HEK293 (cell line): ENCODE data around the gene SLC1A2.

ENCODE experiments used
- CTCF ChIA-PET: fragments of 350-600 bp; formaldehyde crosslinking; extraction: SDS; loops from one replicate; lab custom pipeline; 2021; ENCODE audit warnings: antibody characterized with exemption; lab: Yijun Ruan, JAX
- POLR2A ChIA-PET: fragments of 300-600 bp; formaldehyde crosslinking; extraction: SDS; loops from one replicate; lab custom pipeline; 2020; ENCODE audit warnings: antibody characterized with exemption, inconsistent platforms; lab: Yijun Ruan, JAX
- H3K27ac ChIP-seq: fragments of 200-500 bp; sonication (Bioruptor generic); 2 replicates; pipeline ENCODE4 v1.5.1; 2014; ENCODE audit warnings: low read depth, low read length, control low read depth, inconsistent platforms; ENCODE audit errors: extremely low read depth
- H3K36me3 ChIP-seq, 2 experiments: fragments of 200-500 bp in 1 of 2; sonication (Bioruptor generic) in 1 of 2; 1 replicate in 1 of 2; 2 replicates in 1 of 2; pipeline ENCODE4 v1.5.1; 2014 to 2017; ENCODE audit warnings: inconsistent platforms in 2 of 2, low read length in 2 of 2; ENCODE audit not compliant: control insufficient read depth in 2 of 2, insufficient read depth in 1 of 2
- H3K4me1 ChIP-seq: fragments of 200-500 bp; sonication (Bioruptor generic); 2 replicates; pipeline ENCODE4 v1.5.1; 2014; ENCODE audit warnings: mild to moderate bottlenecking, low read length, inconsistent platforms; ENCODE audit not compliant: control insufficient read depth, insufficient read depth
- H3K4me3 ChIP-seq: 2 replicates; pipeline ENCODE4 v1.5.1; 2011; ENCODE audit warnings: low read depth, mild to moderate bottlenecking, control low read depth, low read length, moderate library complexity
- H3K9me3 ChIP-seq: fragments of 200-500 bp; sonication (Bioruptor generic); 2 replicates; pipeline ENCODE4 v1.5.1; 2014; ENCODE audit warnings: low read depth, low read length, inconsistent platforms; ENCODE audit not compliant: control insufficient read depth, insufficient read depth
- OVOL3 ChIP-seq: fragments of 450-650 bp; formaldehyde crosslinking; IDR thresholded peaks from 2 replicates; pipeline ENCODE4 v1.5.1; 2016; ENCODE audit warnings: missing biosample characterization, missing genetic modification characterization
- SCRT2 ChIP-seq: fragments of 450-650 bp; formaldehyde crosslinking; IDR thresholded peaks from 2 replicates; pipeline ENCODE4 v1.5.1; 2016; ENCODE audit warnings: missing biosample characterization, missing genetic modification characterization
- TRIM28 ChIP-seq: IDR thresholded peaks from 2 replicates; pipeline ENCODE4 v1.6.1; 2011; ENCODE audit warnings: low read length, control low read depth, borderline replicate concordance
- YY2 ChIP-seq: fragments of 450-650 bp; formaldehyde crosslinking; IDR thresholded peaks from 2 replicates; pipeline ENCODE4 v1.5.1; 2016; ENCODE audit warnings: missing biosample characterization, missing genetic modification characterization
- ZBTB21 ChIP-seq: fragments of 450-650 bp; formaldehyde crosslinking; IDR thresholded peaks from 2 replicates; pipeline ENCODE4 v1.5.1; 2017; ENCODE audit warnings: missing biosample characterization, missing genetic modification characterization
- ZBTB7A ChIP-seq: fragments of 450-650 bp; formaldehyde crosslinking; IDR thresholded peaks from 2 replicates; pipeline ENCODE4 v1.5.1; 2016; ENCODE audit warnings: low read depth, missing biosample characterization, missing genetic modification characterization
- ZNF10 ChIP-seq: fragments of 450-650 bp; formaldehyde crosslinking; IDR thresholded peaks from 2 replicates; pipeline ENCODE4 v1.5.1; 2017; ENCODE audit warnings: missing biosample characterization, missing genetic modification characterization
- ZNF133 ChIP-seq: fragments of 450-650 bp; formaldehyde crosslinking; IDR thresholded peaks from 2 replicates; pipeline ENCODE4 v1.5.1; 2016; ENCODE audit warnings: missing biosample characterization, missing genetic modification characterization
- ZNF138 ChIP-seq: fragments of 450-650 bp; formaldehyde crosslinking; IDR thresholded peaks from 2 replicates; pipeline ENCODE4 v1.5.1; 2016; ENCODE audit warnings: missing biosample characterization, missing genetic modification characterization, borderline replicate concordance
- ZNF239 ChIP-seq: fragments of 450-650 bp; formaldehyde crosslinking; IDR thresholded peaks from 2 replicates; pipeline ENCODE4 v1.5.1; 2016; ENCODE audit warnings: missing biosample characterization, missing genetic modification characterization
- ZNF266 ChIP-seq: fragments of 450-650 bp; formaldehyde crosslinking; IDR thresholded peaks from 2 replicates; pipeline ENCODE4 v1.5.1; 2016; ENCODE audit warnings: missing biosample characterization, missing genetic modification characterization, low read depth
- ZNF274 ChIP-seq, 2 experiments: fragments of 200-500 bp in 1 of 2; fragments of 450-650 bp in 1 of 2; sonication (Bioruptor generic) in 1 of 2; formaldehyde crosslinking in 1 of 2; IDR thresholded peaks; 2 replicates each; pipeline versions ENCODE4 v1.5.1 to v1.6.1; 2014 to 2016; ENCODE audit warnings: borderline replicate concordance in 1 of 2, inconsistent platforms in 1 of 2, low read length in 1 of 2, missing biosample characterization in 1 of 2, missing genetic modification characterization in 1 of 2
- ZNF311 ChIP-seq: fragments of 450-650 bp; formaldehyde crosslinking; IDR thresholded peaks from 2 replicates; pipeline ENCODE4 v1.5.1; 2017; ENCODE audit warnings: missing biosample characterization, missing genetic modification characterization, borderline replicate concordance
- ZNF341 ChIP-seq: fragments of 450-650 bp; formaldehyde crosslinking; IDR thresholded peaks from 2 replicates; pipeline ENCODE4; 2016; ENCODE audit warnings: low read depth, missing biosample characterization, missing genetic modification characterization
- ZNF350 ChIP-seq: fragments of 450-650 bp; formaldehyde crosslinking; IDR thresholded peaks from 2 replicates; pipeline ENCODE4 v1.5.0; 2017; ENCODE audit warnings: missing biosample characterization, mild to moderate bottlenecking, missing genetic modification characterization
- ZNF549 ChIP-seq: fragments of 450-650 bp; IDR thresholded peaks from 2 replicates; pipeline ENCODE4 v1.5.1; 2018; ENCODE audit warnings: missing biosample characterization, missing genetic modification characterization, mild to moderate bottlenecking, inconsistent platforms, moderate library complexity
- ZNF596 ChIP-seq: fragments of 450-650 bp; IDR thresholded peaks from 2 replicates; pipeline ENCODE4 v1.5.0; 2018; ENCODE audit warnings: missing biosample characterization, mild to moderate bottlenecking, missing genetic modification characterization, moderate library complexity
- ZNF624 ChIP-seq: fragments of 450-650 bp; formaldehyde crosslinking; IDR thresholded peaks from 2 replicates; pipeline ENCODE4 v1.5.1; 2017; ENCODE audit warnings: missing biosample characterization, missing genetic modification characterization
- ZNF791 ChIP-seq: fragments of 450-650 bp; formaldehyde crosslinking; IDR thresholded peaks from 2 replicates; pipeline ENCODE4 v1.5.1; 2016; ENCODE audit warnings: missing biosample characterization, missing genetic modification characterization
- TF ChIP-seq, protein P1 (sequence below): fragments of 450-650 bp; formaldehyde crosslinking; IDR thresholded peaks from 2 replicates; pipeline ENCODE4 v1.5.1; 2016; ENCODE audit warnings: missing biosample characterization, missing genetic modification characterization
- TF ChIP-seq, protein P2 (sequence below): fragments of 450-650 bp; formaldehyde crosslinking; IDR thresholded peaks from 2 replicates; pipeline ENCODE4 v1.5.1; 2016; ENCODE audit warnings: missing biosample characterization, missing genetic modification characterization
- TF ChIP-seq, protein P3 (sequence below): fragments of 450-650 bp; formaldehyde crosslinking; IDR thresholded peaks from 2 replicates; pipeline ENCODE4 v1.5.1; 2016; ENCODE audit warnings: missing biosample characterization, missing genetic modification characterization, low read depth

SLC1A2 gene

DNA sequence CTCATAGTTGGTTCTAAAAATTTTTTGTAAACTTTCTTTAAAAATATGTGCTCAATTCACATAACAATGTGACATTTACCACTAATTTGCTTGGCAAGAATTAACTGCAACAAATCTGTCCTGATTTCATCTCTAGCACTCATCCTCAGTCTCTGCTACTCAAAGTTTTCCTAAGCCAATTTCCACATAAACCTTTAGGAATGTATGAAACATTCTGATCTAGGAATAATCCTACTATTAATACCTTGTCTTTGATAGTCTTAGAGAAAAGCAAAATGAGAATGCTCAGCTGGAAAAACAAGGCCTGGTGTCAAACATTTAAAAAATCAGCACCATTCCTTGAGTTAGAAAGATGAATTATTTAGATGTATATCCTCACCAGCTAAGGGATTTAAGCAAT, 166.1 kb downstream of the SLC1A2 start (continued):
- TF ChIP-seq ZNF341 = no peak
- no peak for TF ChIP-seq ZNF10
- TF ChIP-seq ZNF791 (tag by site-specific recombination) = no peak
- TF ChIP-seq, protein P1, sequence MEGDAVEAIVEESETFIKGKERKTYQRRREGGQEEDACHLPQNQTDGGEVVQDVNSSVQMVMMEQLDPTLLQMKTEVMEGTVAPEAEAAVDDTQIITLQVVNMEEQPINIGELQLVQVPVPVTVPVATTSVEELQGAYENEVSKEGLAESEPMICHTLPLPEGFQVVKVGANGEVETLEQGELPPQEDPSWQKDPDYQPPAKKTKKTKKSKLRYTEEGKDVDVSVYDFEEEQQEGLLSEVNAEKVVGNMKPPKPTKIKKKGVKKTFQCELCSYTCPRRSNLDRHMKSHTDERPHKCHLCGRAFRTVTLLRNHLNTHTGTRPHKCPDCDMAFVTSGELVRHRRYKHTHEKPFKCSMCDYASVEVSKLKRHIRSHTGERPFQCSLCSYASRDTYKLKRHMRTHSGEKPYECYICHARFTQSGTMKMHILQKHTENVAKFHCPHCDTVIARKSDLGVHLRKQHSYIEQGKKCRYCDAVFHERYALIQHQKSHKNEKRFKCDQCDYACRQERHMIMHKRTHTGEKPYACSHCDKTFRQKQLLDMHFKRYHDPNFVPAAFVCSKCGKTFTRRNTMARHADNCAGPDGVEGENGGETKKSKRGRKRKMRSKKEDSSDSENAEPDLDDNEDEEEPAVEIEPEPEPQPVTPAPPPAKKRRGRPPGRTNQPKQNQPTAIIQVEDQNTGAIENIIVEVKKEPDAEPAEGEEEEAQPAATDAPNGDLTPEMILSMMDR = no peak
- no peak for TF ChIP-seq ZNF239 (tag by site-specific recombination)
- TF ChIP-seq ZNF266 = no peak

DNA sequence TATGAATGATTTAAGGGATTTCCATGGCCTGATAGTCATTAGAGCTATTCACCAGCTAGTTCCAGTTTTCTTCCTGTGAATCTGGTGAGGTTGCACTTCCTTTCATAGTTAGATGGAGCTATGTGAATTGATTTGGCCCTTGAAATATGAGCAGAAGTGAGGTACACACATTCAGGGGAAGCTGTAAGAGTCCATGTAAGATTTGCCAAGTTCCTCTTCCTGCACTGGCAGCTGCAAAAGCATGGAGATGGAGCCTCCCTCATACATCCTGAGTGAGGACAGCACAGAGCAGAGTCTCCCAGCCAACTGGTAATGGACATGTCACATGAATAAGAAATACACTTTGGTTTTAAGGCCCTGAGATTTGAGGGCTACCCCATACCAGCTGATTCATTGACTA, 168.7 kb downstream of the SLC1A2 start:
- Histone ChIP-seq H3K27ac (no peak overlapping the region), H3K36me3 (no peaks in the 10 kb centered on the region), H3K4me3 (no peak overlapping the region), H3K4me1 (no peaks in the 10 kb centered on the region), H3K9me3 (no peaks in the 10 kb centered on the region)
- CTCF ChIA-PET = interaction anchor here (0.6 to 1.0 kb wide), 2 partner anchors 55 to 324 kb away, joined by 3 to 4 read pairs; no protein-coding TSS in a partner anchor
- POLR2A ChIA-PET = no interaction called here
- TF ChIP-seq ZNF274 (IDR thresholded peaks at IDR 0.05; ENCODE audit: low read length) = no peak
- no peak for TF ChIP-seq ZNF274 (tag by site-specific recombination; IDR thresholded peaks at IDR 0.05; ENCODE audit: borderline replicate concordance)
- TF ChIP-seq ZBTB7A = no peak
- no peak for TF ChIP-seq ZNF596
- no peak for TF ChIP-seq ZNF624 (tag by site-specific recombination)
- TF ChIP-seq, protein P2, sequence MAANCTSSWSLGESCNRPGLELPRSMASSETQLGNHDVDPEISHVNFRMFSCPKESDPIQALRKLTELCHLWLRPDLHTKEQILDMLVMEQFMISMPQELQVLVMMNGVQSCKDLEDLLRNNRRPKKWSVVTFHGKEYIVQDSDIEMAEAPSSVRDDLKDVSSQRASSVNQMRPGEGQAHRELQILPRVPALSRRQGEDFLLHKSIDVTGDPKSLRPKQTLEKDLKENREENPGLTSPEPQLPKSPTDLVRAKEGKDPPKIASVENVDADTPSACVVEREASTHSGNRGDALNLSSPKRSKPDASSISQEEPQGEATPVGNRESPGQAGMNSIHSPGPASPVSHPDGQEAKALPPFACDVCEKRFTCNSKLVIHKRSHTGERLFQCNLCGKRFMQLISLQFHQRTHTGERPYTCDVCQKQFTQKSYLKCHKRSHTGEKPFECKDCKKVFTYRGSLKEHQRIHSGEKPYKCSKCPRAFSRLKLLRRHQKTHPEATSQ = no peak
- TF ChIP-seq ZNF549 = no peak
- no peak for TF ChIP-seq SCRT2 (tag by site-specific recombination)
- TF ChIP-seq ZNF311 (tag by site-specific recombination) = no peak
- no peak for TF ChIP-seq ZNF350 (tag by site-specific recombination)
- TF ChIP-seq ZBTB21 (tag by site-specific recombination) = no peak
- TF ChIP-seq, protein P3, sequence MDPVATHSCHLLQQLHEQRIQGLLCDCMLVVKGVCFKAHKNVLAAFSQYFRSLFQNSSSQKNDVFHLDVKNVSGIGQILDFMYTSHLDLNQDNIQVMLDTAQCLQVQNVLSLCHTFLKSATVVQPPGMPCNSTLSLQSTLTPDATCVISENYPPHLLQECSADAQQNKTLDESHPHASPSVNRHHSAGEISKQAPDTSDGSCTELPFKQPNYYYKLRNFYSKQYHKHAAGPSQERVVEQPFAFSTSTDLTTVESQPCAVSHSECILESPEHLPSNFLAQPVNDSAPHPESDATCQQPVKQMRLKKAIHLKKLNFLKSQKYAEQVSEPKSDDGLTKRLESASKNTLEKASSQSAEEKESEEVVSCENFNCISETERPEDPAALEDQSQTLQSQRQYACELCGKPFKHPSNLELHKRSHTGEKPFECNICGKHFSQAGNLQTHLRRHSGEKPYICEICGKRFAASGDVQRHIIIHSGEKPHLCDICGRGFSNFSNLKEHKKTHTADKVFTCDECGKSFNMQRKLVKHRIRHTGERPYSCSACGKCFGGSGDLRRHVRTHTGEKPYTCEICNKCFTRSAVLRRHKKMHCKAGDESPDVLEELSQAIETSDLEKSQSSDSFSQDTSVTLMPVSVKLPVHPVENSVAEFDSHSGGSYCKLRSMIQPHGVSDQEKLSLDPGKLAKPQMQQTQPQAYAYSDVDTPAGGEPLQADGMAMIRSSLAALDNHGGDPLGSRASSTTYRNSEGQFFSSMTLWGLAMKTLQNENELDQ (tag by site-specific recombination) = no peak
- TF ChIP-seq OVOL3 (tag by site-specific recombination) = no peak
- no peak for TF ChIP-seq TRIM28
- TF ChIP-seq ZNF138 = no peak
- TF ChIP-seq ZNF133 (tag by site-specific recombination) = no peak
- TF ChIP-seq ZNF10 = no peak
- no peak for TF ChIP-seq ZNF791 (tag by site-specific recombination)
- no peak for TF ChIP-seq YY2 (tag by site-specific recombination)
